ENCODE results near the gene EXOC6B.

Gene EXOC6B

DNA sequence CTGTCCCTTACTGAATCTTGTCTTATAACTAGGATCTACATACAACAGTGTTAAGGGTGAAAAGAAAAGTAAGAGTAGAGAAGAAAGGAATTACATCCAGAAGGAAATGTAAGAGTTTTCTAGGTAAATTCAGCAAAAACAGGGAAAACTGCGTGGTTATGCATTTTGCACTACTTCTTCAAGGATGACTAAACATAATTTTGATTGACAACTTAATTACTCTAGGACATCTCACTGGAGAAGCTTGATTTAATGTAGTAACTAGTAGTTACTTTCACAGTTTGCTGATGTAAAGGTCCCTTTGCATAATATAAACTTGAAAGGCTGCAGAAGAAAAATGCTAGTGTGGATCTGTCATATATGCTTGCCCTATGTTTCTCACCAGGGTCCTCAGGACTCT lies 464.8 kb downstream of the EXOC6B start:
- H3K36me3 ChIP-seq: no peaks in the 10 kb centered on the region
- H3K27me3 ChIP-seq (ENCODE audit: insufficient read depth, low read depth, severe bottlenecking): no peaks in the 10 kb centered on the region
- TF ChIP-seq, protein P1, sequence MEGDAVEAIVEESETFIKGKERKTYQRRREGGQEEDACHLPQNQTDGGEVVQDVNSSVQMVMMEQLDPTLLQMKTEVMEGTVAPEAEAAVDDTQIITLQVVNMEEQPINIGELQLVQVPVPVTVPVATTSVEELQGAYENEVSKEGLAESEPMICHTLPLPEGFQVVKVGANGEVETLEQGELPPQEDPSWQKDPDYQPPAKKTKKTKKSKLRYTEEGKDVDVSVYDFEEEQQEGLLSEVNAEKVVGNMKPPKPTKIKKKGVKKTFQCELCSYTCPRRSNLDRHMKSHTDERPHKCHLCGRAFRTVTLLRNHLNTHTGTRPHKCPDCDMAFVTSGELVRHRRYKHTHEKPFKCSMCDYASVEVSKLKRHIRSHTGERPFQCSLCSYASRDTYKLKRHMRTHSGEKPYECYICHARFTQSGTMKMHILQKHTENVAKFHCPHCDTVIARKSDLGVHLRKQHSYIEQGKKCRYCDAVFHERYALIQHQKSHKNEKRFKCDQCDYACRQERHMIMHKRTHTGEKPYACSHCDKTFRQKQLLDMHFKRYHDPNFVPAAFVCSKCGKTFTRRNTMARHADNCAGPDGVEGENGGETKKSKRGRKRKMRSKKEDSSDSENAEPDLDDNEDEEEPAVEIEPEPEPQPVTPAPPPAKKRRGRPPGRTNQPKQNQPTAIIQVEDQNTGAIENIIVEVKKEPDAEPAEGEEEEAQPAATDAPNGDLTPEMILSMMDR (IDR thresholded peaks at IDR 0.05; ENCODE audit: low read depth, low read length): no peak
- no peak overlapping the region for H3K4me3 ChIP-seq (ENCODE audit: low read depth, low read length)
- no peak for DNase-seq
- H3K27ac ChIP-seq: no peak overlapping the region
- no peaks in the 10 kb centered on the region for H3K9me3 ChIP-seq (ENCODE audit: severe bottlenecking)

DNA sequence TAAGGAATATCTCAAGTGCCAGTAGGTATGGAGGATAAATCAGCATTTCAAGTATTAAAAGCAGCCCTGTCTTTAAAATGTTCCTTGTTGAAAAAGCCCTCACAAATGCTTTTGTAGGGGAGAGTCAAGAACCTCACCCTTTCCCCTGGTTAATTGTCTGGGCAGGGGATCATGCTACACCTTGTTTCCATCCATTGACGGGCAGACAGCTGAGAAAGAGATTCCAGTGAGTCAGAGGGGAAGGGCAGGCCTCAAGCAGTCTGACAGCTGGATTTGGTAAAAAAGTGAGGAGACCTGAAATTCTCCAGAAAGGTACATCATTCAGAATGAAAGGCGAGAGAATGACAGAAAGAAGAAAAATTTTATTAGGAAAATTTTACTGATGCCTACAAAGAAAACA lies 475.0 kb downstream of the EXOC6B start:
- H3K36me3 ChIP-seq: no peaks in the 10 kb centered on the region
- no peak overlapping the region for H3K27ac ChIP-seq
- no peaks in the 10 kb centered on the region for H3K27me3 ChIP-seq (ENCODE audit: insufficient read depth, low read depth, severe bottlenecking)
- H3K9me3 ChIP-seq (ENCODE audit: severe bottlenecking): no peaks in the 10 kb centered on the region
- no peak for DNase-seq
- TF ChIP-seq, protein P1 (IDR thresholded peaks at IDR 0.05; ENCODE audit: low read depth, low read length): no peak
- H3K4me3 ChIP-seq (ENCODE audit: low read depth, low read length): no peak overlapping the region

DNA sequence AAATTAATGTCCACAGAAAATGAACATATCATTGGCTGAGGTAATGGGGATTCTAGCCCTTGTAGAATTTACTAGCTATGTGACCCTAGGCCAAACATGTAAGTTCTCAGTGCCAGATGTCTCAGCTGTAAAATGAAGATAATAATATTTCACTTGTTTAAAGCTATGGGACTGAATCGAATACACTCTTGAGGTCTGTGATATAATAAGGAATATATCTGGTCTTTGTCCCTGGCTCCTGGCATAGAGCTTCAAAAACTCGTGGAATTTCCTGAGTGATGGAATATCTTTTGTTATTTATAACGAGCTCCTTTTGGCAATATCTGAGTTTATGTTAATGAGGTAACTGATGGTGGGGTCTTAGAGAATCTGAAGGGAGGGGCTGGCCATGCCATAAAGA lies 476.8 kb downstream of the EXOC6B start:
- Histone ChIP-seq H3K4me3 (ENCODE audit: low read depth, low read length) (no peak overlapping the region), H3K9me3 (ENCODE audit: severe bottlenecking) (no peaks in the 10 kb centered on the region), H3K27ac (no peak overlapping the region), H3K36me3 (no peaks in the 10 kb centered on the region), H3K27me3 (ENCODE audit: insufficient read depth, low read depth, severe bottlenecking) (no peaks in the 10 kb centered on the region)
- no peak for DNase-seq
- TF ChIP-seq, protein P1 (IDR thresholded peaks at IDR 0.05; ENCODE audit: low read depth, low read length): no peak

DNA sequence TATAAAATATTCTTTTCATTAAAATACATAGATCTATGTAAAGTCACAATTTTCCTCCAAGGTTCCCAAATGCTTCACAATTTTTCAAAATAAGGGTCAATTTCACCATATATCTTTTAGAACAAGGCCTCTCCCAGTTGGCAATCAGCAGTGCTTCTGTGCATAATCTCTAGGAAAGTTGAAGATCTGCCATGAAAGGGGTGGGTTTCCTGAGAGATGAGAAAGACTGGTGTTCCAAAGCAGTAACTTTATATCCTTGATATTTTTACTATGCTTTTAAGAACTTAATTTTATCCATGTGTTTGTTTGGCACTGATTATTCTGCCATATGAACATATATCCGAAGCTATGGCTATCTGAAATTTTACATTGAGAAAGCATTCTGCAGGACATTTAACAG lies 478.8 kb downstream of the EXOC6B start:
- TF ChIP-seq, protein P1 (IDR thresholded peaks at IDR 0.05; ENCODE audit: low read depth, low read length): no peak
- Histone ChIP-seq H3K9me3 (ENCODE audit: severe bottlenecking) (no peaks in the 10 kb centered on the region), H3K4me3 (ENCODE audit: low read depth, low read length) (no peak overlapping the region), H3K27me3 (ENCODE audit: insufficient read depth, low read depth, severe bottlenecking) (no peaks in the 10 kb centered on the region), H3K27ac (no peak overlapping the region), H3K36me3 (no peaks in the 10 kb centered on the region)
- DNase-seq: no peak

DNA sequence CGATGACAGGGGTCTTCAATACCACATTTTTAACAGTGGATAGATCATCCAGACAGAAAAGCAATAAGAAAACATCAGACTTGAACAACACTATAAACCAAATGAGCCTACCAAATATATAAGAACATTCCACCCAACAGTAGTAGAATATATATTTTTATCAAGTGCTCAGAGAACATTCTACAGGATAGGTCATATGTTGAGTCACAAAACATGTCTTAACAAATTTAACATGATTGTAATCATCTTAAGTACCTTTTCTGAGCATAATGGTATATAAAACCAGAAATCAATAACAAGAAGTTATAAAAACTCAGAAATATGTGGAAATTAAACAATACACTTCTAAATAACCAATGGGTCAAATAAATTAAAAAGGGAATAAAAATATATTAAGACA lies 484.2 kb downstream of the EXOC6B start:
- Histone ChIP-seq H3K36me3 (no peaks in the 10 kb centered on the region), H3K27me3 (ENCODE audit: insufficient read depth, low read depth, severe bottlenecking) (no peaks in the 10 kb centered on the region), H3K9me3 (ENCODE audit: severe bottlenecking) (no peaks in the 10 kb centered on the region), H3K27ac (no peak overlapping the region), H3K4me3 (ENCODE audit: low read depth, low read length) (no peak overlapping the region)
- TF ChIP-seq, protein P1 (IDR thresholded peaks at IDR 0.05; ENCODE audit: low read depth, low read length): no peak
- DNase-seq: no peak

DNA sequence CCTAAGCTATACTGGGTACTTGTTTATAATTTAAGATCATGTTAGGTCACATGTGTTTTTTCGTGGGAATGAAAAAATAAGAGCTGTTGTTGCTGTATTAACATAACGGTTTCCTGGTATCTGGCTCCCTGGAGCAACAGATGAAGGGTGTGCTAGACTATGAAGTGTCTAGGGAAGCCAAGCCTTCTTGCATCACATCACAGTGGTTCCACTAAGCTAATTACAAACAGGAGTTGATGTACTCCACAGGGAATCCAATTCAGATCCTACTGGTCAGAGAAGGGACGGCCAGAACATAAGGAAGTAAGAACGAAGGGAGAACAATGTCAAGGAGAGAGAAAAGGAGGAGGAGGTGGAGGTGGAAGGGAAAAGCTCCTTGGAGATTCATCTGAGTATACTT lies 485.2 kb downstream of the EXOC6B start:
- no peak for DNase-seq
- TF ChIP-seq, protein P1 (IDR thresholded peaks at IDR 0.05; ENCODE audit: low read depth, low read length): no peak

More for the DNA sequence above, 485.2 kb downstream of the EXOC6B start:
- Histone ChIP-seq H3K27me3 (ENCODE audit: insufficient read depth, low read depth, severe bottlenecking) (no peaks in the 10 kb centered on the region), H3K36me3 (no peaks in the 10 kb centered on the region), H3K4me3 (ENCODE audit: low read depth, low read length) (no peak overlapping the region), H3K9me3 (ENCODE audit: severe bottlenecking) (no peaks in the 10 kb centered on the region), H3K27ac (no peak overlapping the region)
